Activated CD8-positive, alpha-beta T cell treated with anti-CD3 and anti-CD28 coated beads for 36 hours (primary cell): Measurements from ENCODE around the gene CCNA2. TPM values are rescaled to one million over a fixed set of nuclear protein-coding genes. Genes with fewer than 3 reads are reported as not detected.

Experiments used
- ATAC-seq: fragments of 200-7000 bp; cut with Tn5 transposase; one replicate; pipeline ENCODE4 v1.10.0; 2021; ENCODE audit warnings: mild to moderate bottlenecking, moderate library complexity
- CTCF ChIA-PET: fragments of 350-600 bp; sonication (Branson Sonifier 250); formaldehyde crosslinking; loops from one replicate; lab custom pipeline; 2021; ENCODE audit warnings: antibody characterized with exemption; lab: Charles Lee
- POLR2A ChIA-PET: fragments of 350-600 bp; sonication (Branson Sonifier 250); formaldehyde crosslinking; loops from one replicate; lab custom pipeline; 2021; ENCODE audit warnings: antibody characterized with exemption; lab: Charles Lee
- DNase-seq: peaks from one replicate; pipeline ENCODE4 v3.0.0-alpha.2; 2020
- H3K27ac Mint-ChIP-seq: one replicate; pipeline ENCODE4 v1.8.0; 2021; ENCODE audit warnings: mild to moderate bottlenecking, mixed read lengths
- H3K27me3 Mint-ChIP-seq: one replicate; pipeline ENCODE4 v1.8.0; 2021; ENCODE audit warnings: mixed read lengths
- H3K36me3 Mint-ChIP-seq: one replicate; pipeline ENCODE4 v1.8.0; 2021; ENCODE audit warnings: low read depth, mixed read lengths
- H3K4me1 Mint-ChIP-seq: one replicate; pipeline ENCODE4 v1.8.0; 2021; ENCODE audit warnings: low read depth, mixed read lengths
- H3K4me3 Mint-ChIP-seq: one replicate; pipeline ENCODE4 v1.8.0; 2021; ENCODE audit warnings: mild to moderate bottlenecking, moderate library complexity, mixed read lengths
- H3K9me3 Mint-ChIP-seq: one replicate; pipeline ENCODE4 v1.8.0; 2021; ENCODE audit warnings: mixed read lengths
- CTCF ChIP-seq: fragments of 200-600 bp; IDR thresholded peaks from one replicate; pipeline ENCODE4 v1.8.0; 2022; ENCODE audit warnings: antibody characterized with exemption, mild to moderate bottlenecking
- intact Hi-C: fragments of 100-400 bp; cut with micrococcal nuclease; formaldehyde crosslinking; loops from one replicate; pipeline ENCODE4 v1.10.0; 2022
- total RNA-seq, 2 experiments: library from RNA; stranded (reverse); gene quantifications; one replicate each; pipeline ENCODE4 v1.2.3, GENCODE V29; 2021

The CCNA2 gene
- total RNA-seq, 2 experiments from 2014 or later, result 102 to 105 TPM

DNA sequence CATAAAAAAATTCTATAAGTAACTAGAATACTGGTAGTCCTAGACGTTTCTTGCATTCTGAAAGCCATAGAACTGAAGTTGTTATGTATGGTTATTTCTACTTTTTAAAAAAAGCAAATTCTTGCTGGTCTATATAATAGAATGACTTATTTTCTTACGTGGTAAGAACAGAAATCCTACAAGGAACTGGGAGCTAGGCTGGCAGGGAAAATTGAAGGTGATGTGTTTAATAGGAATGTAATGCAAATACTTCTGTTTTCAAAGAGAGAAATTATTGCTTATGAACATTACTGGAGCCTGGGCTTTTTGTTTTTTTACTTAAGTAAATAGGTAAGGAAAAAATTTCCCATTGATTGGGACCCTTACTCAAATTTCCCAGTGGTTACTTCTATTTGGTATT, 8.9 kb downstream of the CCNA2 start:
- intact Hi-C loops, result no loop called here
- H3K27me3 Mint-ChIP-seq, result no peaks in the 10 kb centered on the region
- no peak overlapping the region for H3K27ac Mint-ChIP-seq
- H3K9me3 Mint-ChIP-seq, result no peaks in the 10 kb centered on the region
- CTCF ChIA-PET, result no interaction called here
- ATAC-seq (no peak), DNase-seq (no peak)
- no peak overlapping the region for H3K4me3 Mint-ChIP-seq
- POLR2A ChIA-PET, result interaction anchor here (0.5 to 1.0 kb wide), 2 partner anchors 8 to 15 kb away, joined by 3 to 4 read pairs; no protein-coding TSS in a partner anchor
- peaks cover 51% of the 10 kb centered on the region for H3K36me3 Mint-ChIP-seq
- TF ChIP-seq CTCF, result no peak
- H3K4me1 Mint-ChIP-seq, result peaks cover 27% of the 10 kb centered on the region

DNA sequence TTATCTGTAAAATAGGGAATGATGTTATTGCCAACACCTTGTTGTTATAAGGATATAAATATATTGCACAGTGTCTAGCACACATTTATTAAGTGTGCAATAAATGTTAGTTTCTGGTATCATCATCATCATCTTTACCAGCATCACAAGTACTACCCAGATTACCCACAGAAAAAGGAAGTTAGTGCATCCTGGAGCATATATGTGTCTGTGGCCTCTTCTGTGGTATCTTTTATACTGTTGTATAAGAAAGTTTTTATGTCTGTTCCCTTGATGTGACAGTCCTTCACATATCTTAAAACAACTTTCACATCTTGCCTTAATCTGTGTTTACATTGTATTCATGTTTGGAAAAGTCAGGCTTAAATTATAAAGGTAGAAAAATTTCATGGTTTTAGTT, 12.6 kb downstream of the CCNA2 start:
- ChIA-PET CTCF (interaction anchor here (1.0 to 3.4 kb wide), 2 partner anchors 10 to 12 kb away, joined by 4 to 7 read pairs; partner anchors contain the start of gene EXOSC9), POLR2A (interaction anchor here (1.2 kb wide), 1 partner anchor 8 kb away, joined by 3 read pairs; no protein-coding TSS in a partner anchor)
- peaks cover 37% of the 10 kb centered on the region for H3K36me3 Mint-ChIP-seq
- peaks cover 12% of the 10 kb centered on the region for H3K4me1 Mint-ChIP-seq
- DNase-seq (no peak), ATAC-seq (peak; percentile 53)
- peak overlapping the region; percentile 55 for H3K27ac Mint-ChIP-seq
- H3K9me3 Mint-ChIP-seq, result no peaks in the 10 kb centered on the region
- intact Hi-C loops, result no loop called here
- no peak for TF ChIP-seq CTCF
- no peak overlapping the region for H3K4me3 Mint-ChIP-seq
- H3K27me3 Mint-ChIP-seq, result no peaks in the 10 kb centered on the region

DNA sequence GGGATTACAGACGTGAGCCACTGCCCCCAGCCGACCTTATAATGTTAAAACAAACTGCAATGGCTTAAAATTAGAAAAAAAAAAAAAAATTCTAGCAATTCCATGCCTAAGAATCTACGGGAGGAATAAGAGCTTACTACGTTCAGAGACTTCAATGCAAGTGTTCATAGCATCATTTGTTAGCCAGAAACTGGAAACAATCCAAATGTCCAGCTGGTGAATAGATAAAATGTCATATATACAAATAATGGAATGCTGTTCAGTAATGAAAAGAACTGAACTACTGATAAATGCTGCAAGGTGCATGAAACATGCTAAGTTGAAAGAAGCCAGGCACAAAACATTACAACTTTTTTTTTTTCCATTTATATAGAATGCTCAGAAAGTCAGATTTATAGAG, 17.3 kb downstream of the CCNA2 start:
- TF ChIP-seq CTCF, result no peak
- Mint-ChIP-seq H3K9me3 (no peaks in the 10 kb centered on the region), H3K27ac (no peak overlapping the region), H3K36me3 (peaks cover 52% of the 10 kb centered on the region), H3K4me3 (no peak overlapping the region), H3K27me3 (no peaks in the 10 kb centered on the region), H3K4me1 (peaks cover 29% of the 10 kb centered on the region)
- intact Hi-C loops, result no loop called here
- ChIA-PET CTCF (interaction anchor here (0.7 kb wide), 1 partner anchor 117 kb away, joined by 3 read pairs; no protein-coding TSS in a partner anchor), POLR2A (interaction anchor here (0.7 kb wide), 1 partner anchor 8 kb away, joined by 3 read pairs; no protein-coding TSS in a partner anchor)
- ATAC-seq (no peak), DNase-seq (no peak)

GRCh38 chr4:121801715-121802075, 22.0 kb downstream of the CCNA2 start:
- POLR2A ChIA-PET, result interaction anchor here (1.0 to 1.9 kb wide), 4 partner anchors 10 to 22 kb away, joined by 4 to 8 read pairs (median 6); partner anchors contain the start of gene CCNA2
- peak overlapping the region; percentile 96 for H3K27ac Mint-ChIP-seq

More at GRCh38 chr4:121801715-121802075, 22.0 kb downstream of the CCNA2 start:
- H3K27me3 Mint-ChIP-seq, result no peaks in the 10 kb centered on the region
- TF ChIP-seq CTCF, result no peak
- DNase-seq, result no peak
- ATAC-seq, result no peak
- CTCF ChIA-PET, result interaction anchor here (1.3 to 1.5 kb wide), 3 partner anchors 10 to 23 kb away, joined by 4 to 7 read pairs (median 5); no protein-coding TSS in a partner anchor
- H3K9me3 Mint-ChIP-seq, result no peaks in the 10 kb centered on the region
- intact Hi-C loops, result loop anchor here (5.0 kb wide), 1 partner anchor 94 kb away; no protein-coding TSS in a partner anchor
- peak overlapping the region; percentile 82 for H3K4me3 Mint-ChIP-seq
- H3K36me3 Mint-ChIP-seq, result peaks cover 30% of the 10 kb centered on the region
- H3K4me1 Mint-ChIP-seq, result peaks cover 43% of the 10 kb centered on the region
